Activated CD8-positive, alpha-beta memory T cell treated with anti-CD3 and anti-CD28 coated beads, Interleukin-2, amount 50 U/mL, for 1 hour (primary cell): ENCODE data around the gene MYH6.

Experiments
- DNase-seq: peaks from one replicate; pipeline ENCODE4 v3.0.0-alpha.2; 2020; ENCODE audit errors: extremely low read depth

Gene MYH6

DNA sequence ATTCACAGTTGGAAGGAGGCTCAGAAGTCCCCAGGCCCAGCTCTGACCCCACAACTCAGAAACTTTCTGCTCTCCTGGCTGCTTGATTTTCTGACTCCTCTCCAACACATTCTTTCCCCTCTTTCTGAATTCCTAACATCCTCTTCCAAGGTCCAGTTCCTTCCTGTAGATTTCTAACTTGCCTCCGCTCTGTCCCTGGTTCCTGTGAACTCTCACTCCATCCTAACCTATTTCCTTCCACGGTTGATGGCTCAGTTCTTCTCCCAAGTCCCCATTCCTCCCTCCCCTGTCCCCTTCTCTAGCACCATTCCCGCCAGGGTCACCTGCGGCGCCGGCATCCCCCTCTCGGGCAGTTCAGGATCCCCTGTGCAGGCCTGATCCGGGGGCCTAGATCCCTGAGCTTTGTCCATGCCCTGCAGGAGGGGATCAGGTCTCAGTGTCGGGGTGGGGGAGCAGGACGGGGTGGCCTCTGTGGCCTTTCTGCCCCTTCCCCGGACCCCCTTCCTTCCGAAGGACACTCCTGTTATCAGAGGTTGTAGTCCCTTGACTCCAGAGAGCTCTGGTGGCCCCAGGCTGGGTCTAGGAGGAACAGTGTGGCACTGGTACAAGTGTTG lies 49.4 kb downstream of the MYH6 start:
- DNase-seq, result no peak

DNA sequence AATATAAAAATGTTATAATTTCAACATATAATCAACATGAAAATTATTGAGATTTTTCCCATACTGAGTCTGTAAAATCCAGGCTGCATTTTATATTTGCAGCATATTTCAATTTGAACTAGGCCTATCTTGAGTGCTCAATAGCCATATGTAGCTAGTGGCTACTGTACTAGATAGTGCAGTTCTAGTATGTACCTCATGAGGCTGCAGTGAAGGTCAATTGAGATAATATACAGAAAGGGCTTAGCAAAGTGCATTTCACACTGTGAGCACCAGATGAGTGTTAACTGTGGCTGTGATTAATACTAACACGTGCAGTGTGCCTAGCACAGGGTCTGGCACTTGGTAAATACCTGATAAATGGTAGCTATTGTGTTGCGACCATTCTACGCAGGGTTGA lies 50.0 kb downstream of the MYH6 start:
- no peak for DNase-seq

- no peak for DNase-seq
These were observed 50.8 kb downstream of the MYH6 start for GRCh38 chr14:23357261-23357660.

GRCh38 chr14:23356662-23357061 lies 51.4 kb downstream of the MYH6 start:
- no peak for DNase-seq

- no peak for DNase-seq
These were observed 52.1 kb downstream of the MYH6 start for GRCh38 chr14:23355871-23356435.

GRCh38 chr14:23354990-23355389 lies 53.1 kb downstream of the MYH6 start:
- DNase-seq, result no peak

GRCh38 chr14:23353433-23353780 lies 54.7 kb downstream of the MYH6 start:
- no peak for DNase-seq

DNA sequence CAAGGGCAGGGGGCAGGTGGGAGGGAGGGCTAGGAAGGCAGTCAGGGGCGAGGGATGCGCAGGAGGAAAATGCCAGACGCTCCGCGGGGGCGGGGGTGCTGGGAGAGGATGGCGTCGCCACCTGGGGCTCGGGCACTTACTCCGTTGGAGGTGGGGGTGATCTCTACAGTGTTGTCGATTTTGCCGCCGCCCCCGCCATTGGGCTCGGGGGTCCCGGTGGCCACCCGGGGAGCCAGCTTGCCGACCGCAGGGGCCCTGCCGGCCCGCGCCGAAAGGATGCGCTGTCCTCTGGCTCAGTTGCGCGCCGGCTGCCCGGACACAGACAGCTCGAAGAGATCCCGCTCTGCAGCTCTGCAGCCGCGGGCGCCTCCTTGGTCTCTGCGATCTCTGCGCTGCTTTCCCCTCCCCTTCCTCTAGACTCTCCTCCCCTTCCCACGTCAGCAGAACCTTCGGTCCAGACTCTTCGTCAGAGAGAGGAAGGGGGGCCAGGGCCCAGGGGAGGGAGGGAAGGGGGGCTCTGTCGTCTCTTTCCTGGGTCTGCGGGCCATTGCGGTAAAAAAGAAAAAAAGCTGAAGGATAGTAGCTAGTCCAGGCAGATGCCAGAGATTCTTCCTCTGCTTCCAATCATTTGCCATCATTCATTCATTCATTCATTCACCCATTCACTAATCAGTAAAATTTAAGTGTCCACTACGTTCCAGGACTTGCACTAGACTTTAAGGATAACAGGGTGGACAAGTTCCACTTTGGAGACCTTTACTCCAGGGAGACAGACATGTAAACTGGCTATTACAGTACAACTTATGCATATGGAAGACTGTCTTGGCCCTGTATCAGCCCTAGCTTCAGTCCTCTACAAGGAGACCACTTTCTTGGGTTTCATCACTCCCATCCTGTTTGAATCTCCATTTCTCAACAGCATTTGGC lies 55.3 kb downstream of the MYH6 start, which contains the start of gene SLC22A17:
TSS of gene SLC22A17 (minus strand) at position 382 of the 927 bp plus-strand sequence.
- DNase-seq, result peak; percentile 30

DNA sequence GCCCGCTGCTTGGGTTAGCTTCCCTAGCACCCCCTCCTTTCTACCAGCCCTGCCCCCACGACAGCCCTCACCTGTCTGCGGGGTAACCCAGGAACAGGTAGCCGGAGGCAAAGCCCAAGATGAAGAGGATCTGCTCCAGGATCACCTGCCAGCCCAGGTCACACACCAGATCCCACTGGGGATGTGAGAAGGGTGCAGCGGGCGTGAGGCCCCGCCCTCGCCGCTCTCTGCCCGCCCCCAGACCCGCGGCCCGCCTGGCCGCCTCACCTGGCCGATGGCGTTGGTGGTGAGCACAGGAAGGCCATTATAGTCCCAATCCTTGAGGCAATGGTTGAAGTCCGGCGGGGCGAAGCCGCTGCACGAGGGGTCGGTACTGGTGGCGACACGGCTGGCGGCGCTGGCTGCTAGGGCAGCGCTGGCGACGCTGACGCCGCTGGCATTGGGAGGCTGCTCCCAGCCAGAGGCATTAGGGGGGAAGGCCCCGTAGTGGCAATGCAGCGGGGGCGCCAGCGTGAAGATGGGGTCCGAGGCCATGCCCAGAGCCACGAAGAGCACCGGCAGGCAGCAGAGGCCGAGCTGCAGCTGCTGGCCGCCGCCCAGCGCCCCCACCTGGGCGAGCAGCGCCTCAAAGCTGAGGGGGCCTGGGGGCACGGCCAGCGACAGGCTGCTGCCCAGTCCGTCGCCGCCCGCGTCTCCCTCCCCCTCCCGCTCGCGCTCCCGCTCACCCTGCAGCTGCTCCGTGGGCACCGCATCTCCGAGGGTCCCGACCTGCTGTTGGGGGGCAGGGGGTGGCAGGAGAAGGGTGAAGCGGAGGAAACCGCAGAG lies 56.2 kb downstream of the MYH6 start:
- no peak for DNase-seq

- no peak for DNase-seq
These were observed 58.8 kb downstream of the MYH6 start for GRCh38 chr14:23349156-23349845.

DNA sequence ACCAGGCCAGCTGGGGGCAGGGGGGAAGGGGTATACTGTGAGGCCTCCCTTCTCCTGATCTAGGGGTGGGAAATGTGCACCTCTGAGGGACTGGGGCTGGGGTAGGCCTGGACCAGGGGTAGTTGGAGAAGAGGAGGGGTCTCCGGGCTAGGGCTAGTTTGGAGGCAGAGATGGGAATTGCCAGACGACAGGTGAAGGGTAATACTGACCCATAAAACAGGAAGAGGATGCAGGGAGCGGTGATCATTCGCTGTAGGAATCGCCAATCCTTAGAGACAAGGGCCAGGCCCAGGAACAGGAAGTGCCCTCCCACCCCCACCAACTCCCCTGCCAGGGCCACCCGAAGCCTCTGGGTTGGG lies 59.8 kb downstream of the MYH6 start:
- DNase-seq, result no peak

DNA sequence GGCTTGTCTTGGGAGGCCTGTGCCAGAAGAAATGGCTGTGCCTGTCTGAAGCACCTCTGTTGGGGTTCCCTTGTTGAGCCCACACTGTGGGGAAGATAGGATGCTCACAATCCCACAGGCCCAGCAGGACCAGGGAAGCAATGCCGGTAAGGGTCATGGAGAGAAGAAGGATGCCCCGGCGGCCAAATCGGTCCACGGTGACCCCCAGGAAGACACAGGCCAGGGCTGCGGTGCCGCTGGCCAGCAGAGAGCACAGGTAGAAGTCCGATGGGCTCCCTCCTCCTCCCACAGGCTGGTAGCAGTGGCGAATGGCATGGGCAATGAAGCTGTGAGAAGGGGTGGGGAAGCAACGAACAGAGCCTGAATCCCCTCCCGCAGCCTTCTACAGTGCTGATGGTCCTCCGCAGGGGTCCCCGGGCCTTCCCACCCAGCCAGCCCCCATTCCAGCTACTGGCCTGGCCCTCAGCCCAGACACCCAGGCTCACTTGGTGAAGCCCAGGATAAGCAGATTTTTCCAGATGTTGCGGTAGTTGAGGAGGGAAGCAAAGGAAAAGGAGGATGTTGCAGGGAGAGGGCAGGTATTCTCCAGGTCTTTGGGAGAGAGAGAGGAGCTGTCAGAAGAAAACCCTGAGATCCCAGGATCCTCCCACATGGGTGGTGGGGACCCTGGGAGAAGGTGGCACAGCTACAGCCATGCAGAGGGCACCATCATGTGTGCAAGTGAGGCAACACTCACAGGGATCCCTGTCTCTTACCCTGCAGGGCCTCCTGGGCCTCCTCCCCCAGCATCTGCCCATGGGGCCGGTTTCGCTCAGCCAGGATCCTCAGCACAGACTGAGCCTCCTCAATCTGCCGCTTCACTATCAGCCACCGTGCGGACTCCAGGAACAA lies 60.4 kb downstream of the MYH6 start:
- DNase-seq, result no peak

GRCh38 chr14:23346693-23347405 lies 61.2 kb downstream of the MYH6 start:
- DNase-seq, result no peak

DNA sequence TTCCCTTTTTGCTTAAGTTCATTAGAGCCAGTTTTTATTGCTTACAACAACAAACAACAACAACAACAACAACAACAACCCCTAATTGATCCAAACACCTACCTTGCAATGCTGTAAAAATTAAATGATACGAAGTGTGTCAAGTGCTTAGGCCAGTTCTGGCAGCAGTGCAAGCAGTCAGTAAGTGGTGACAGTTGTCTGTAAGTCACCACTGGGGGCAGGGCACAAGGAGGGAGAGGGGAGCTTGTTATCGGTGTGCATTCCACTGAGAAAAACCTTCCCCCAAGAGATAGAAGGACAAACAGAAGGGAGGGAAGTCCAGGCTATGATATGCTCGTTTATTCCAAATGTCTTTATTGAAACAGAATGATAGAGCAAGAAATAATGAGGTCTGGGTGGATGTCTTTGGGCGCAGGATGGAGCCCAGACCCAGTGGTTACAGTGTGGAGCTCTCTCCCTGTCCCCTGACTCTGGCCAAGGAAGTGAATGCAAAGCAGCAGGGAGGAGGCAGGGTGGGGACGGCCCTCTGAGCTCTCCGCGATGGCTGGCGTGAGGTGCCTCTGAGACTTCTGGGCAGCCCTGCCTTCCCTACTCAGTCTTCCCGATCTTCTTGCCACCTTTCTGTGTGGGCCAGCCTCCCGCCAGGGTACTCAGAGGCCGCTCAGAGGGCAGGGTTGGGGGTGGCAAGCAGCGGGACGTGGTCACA lies 61.9 kb downstream of the MYH6 start:
- no peak for DNase-seq

DNA sequence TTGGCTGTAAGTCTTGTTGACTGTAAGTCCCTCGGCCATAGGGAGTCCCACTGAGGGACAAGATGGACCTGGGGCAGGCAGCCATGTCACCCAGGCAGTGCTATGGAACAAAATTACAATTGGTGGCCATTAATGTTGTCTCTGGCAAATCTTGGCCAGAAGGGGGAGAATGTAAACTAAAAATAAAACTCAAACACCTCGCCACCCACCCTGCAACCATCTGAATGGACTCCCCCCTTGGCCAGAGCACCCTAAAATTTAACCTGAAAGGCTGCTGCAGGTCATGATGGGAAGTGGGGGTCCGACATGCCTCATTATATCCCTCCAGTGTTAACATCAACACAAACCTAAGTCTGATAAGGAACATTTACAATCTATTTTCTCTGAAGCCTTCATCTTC lies 63.6 kb downstream of the MYH6 start:
- no peak for DNase-seq

GRCh38 chr14:23339506-23340268 lies 68.4 kb downstream of the MYH6 start:
- no peak for DNase-seq

- no peak for DNase-seq
These were observed 72.5 kb downstream of the MYH6 start for GRCh38 chr14:23335623-23336022.
